SK-N-MC (cell line): ENCODE results near the gene SLC35A5.

Experiments used
- EZH2 ChIP-seq: fragments of 200-600 bp; sonication (generic); IDR thresholded peaks from one replicate; pipeline ENCODE4 v1.6.1; 2017; ENCODE audit warnings: antibody characterized with exemption
- FOXP2 ChIP-seq: optimal IDR thresholded peaks from 2 replicates; pipeline ENCODE3; 2011; ENCODE audit warnings: mild to moderate bottlenecking, moderate library complexity; ENCODE audit not compliant: insufficient read depth; ENCODE audit errors: extremely low read length, control extremely low read depth
- POLR2AphosphoS5 ChIP-seq: IDR thresholded peaks from 2 replicates; pipeline ENCODE4 v1.6.1; 2012; ENCODE audit warnings: mild to moderate bottlenecking, low read depth, low read length, borderline replicate concordance

DNA sequence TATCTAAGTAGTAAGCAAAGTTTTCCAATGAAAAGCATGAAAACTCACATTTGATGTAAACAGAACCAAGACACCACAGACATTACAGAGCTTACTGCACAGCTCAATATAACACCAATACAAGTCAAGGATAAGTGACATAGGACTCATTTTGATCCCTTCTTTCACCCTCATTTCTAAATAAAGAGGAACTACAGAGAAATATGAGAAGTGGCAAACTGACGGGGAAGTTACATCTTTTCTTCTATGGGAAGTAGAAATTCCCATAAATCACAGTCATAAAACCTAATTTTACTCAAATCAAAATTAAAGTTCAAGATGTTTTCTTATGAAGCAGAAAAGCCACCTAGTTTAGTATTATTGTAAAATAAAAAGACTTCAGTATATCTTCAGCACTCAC, 3.9 kb upstream of the SLC35A5 start:
- TF ChIP-seq EZH2 (no peak), POLR2AphosphoS5 (no peak), FOXP2 (no peak)
